GM18951 (cell line): ENCODE data around the gene TRIM7.
"Not testable (repeated sequence)": the region's sequence is repeated elsewhere in the genome, so short reads cannot be mapped to it uniquely, and the experiment has no call there.

Source experiments
- POLR2A ChIP-seq: IDR thresholded peaks from 4 replicates; pipeline ENCODE4 v1.6.1; 2011; ENCODE audit warnings: mild to moderate bottlenecking; ENCODE audit not compliant: insufficient read length, insufficient read depth; ENCODE audit errors: extremely low read depth
- in situ Hi-C: fragments of 300-500 bp; cut with MboI; formaldehyde crosslinking; loops from one replicate; pipeline ENCODE4 v1.12.0; 2022; ENCODE audit warnings: low sequenced_read_pairs, mixed read lengths, inconsistent platforms; ENCODE audit not compliant: unreplicated experiment

Gene TRIM7

GRCh38 chr5:181212934-181213333, 7.9 kb upstream of the TRIM7 start:
- in situ Hi-C loops: no loop called here
- no peak for TF ChIP-seq POLR2A

GRCh38 chr5:181212080-181212479, 7.1 kb upstream of the TRIM7 start:
- no peak for TF ChIP-seq POLR2A
- in situ Hi-C loops: no loop called here

DNA sequence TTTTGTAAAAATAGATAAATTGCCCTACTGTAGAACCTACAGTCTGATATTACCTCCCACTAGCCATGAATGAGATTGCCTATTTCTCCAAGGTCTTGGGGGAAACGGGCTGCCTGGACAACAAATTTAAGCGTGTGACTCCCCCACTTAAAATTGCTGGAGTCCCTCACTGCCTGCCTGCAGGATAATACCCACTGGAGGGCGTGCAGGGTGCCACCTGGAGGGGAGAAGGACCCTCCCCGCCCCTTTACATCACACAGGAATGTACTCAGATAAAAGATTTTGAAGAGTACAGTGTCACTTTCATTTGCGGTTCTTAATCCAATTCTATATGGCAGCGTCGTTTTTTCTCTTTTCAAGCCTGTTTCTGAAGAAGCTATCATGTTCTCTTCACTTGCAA, 6.2 kb upstream of the TRIM7 start:
- TF ChIP-seq POLR2A: no peak
- in situ Hi-C loops: no loop called here

- in situ Hi-C loops: not testable (repeated sequence)
These were observed 5.7 kb upstream of the TRIM7 start for GRCh38 chr5:181210698-181211097.

- in situ Hi-C loops: not testable (repeated sequence)
These were observed 5.2 kb upstream of the TRIM7 start for GRCh38 chr5:181210148-181210547.

DNA sequence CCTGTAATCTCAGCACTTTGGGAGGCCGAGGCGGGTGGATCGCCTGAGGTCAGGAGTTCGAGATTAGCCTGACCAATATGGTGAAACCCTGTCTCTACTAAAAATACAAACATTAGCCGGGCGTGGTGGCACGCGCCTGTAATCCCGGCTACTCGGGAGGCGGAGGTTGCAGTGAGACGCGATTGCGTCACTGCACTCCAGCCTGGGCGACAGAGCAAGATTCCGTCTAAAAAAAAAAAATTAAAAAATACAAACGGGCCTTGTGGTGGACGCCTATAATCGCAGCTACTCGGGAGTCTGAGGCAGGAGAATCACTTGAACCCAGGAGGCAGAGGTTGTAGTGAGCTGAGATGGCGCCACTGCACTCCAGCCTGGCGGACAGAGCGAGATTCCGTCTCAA, 4.0 kb upstream of the TRIM7 start:
- in situ Hi-C loops: not testable (repeated sequence)

DNA sequence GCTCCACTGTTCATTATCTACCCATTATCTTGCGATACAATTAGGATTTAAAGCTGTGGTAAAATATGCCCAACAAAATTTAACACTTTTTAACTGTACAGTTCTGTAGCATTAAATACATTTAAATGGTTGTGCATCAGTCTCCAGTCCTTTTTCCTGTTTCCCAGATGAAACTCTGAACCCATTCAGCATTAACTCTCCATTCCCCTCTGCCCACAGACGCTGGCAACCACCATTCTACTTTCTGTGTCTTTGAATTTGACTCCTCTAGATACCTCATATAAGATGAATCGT, 2.9 kb upstream of the TRIM7 start:
- in situ Hi-C loops: no loop called here
- no peak for TF ChIP-seq POLR2A

GRCh38 chr5:181207214-181207959, 2.4 kb upstream of the TRIM7 start:
- no peak for TF ChIP-seq POLR2A
- in situ Hi-C loops: no loop called here

GRCh38 chr5:181205761-181206649, 1.0 kb upstream of the TRIM7 start:
- in situ Hi-C loops: no loop called here
- no peak for TF ChIP-seq POLR2A

DNA sequence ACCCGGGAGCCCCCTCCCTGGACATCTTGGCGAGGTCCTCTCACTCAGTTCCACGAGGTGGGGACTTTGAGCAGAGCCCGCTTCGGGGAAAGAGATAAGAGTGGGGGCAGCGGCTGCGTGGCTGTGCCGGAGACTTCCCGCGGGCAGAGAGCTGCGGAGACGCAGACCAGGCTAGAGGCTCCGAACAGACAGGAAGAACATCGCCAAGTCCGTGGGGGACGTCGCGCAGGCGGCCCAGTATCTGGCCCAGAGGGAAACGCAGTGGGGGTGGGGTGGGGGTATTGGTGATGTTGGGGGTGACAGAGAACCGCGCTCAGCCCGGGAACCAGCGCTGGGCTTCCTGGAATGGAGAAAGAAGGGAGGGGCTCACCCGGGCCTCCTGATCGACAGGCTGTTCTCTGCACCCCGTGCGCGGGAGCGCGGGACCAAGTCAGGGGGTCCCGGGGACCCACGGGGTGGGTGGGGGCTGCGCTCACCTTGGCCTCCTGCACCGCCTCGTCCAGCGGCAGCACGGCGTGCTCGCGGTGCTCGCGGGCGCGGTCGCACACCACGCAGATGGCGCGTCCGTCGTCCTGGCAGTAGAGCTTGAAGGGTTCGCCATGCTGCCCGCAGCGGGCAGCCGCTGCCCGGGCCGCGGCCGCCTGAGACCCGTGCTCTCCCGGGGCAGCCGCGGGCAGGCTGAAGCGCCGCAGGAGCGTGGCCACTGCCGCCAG, 727 bp downstream of the TRIM7 start:
- TF ChIP-seq POLR2A: no peak
- in situ Hi-C loops: no loop called here

- in situ Hi-C loops: no loop called here
- no peak for TF ChIP-seq POLR2A
These were observed 1.3 kb downstream of the TRIM7 start for GRCh38 chr5:181203777-181204112.

GRCh38 chr5:181203093-181203711, 1.8 kb downstream of the TRIM7 start:
- in situ Hi-C loops: no loop called here
- TF ChIP-seq POLR2A: no peak

GRCh38 chr5:181200816-181201215, 4.2 kb downstream of the TRIM7 start:
- no peak for TF ChIP-seq POLR2A
- in situ Hi-C loops: no loop called here
